Lung microvascular endothelial cell (primary cell): ENCODE results near the gene STK33. TPM values are rescaled to one million over a fixed set of nuclear protein-coding genes. Genes with fewer than 3 reads are reported as not detected.

Source experiments
- DNase-seq, 2 donors: peaks; one replicate each; pipeline versions ENCODE4 v3.0.0 to v3.0.0-alpha.2; 2010; ENCODE audit warnings: low read depth in 2 of 2
- total RNA-seq: library from RNA; depleted of rRNA; stranded (reverse); fragments of >200 nt; gene quantifications from 2 replicates; pipeline ENCODE4 v1.2.1, GENCODE V29; 2014

The STK33 gene
- total RNA-seq, 1 donor from 2014 or later, result 0.99 TPM

GRCh38 chr11:8375932-8376331 is 218.1 kb downstream of the STK33 start:
- no peak for DNase-seq

GRCh38 chr11:8375460-8375859 is 218.6 kb downstream of the STK33 start:
- no peak for DNase-seq

- DNase-seq, result no peak
Observed at GRCh38 chr11:8374716-8375115, 219.3 kb downstream of the STK33 start.

- no peak for DNase-seq
Observed at GRCh38 chr11:8373519-8374432, 220.3 kb downstream of the STK33 start.

GRCh38 chr11:8372641-8373381 is 221.2 kb downstream of the STK33 start:
- no peak for DNase-seq

GRCh38 chr11:8371516-8371884 is 222.5 kb downstream of the STK33 start:
- no peak for DNase-seq

- DNase-seq, result no peak
Observed at GRCh38 chr11:8370812-8371515, 223.1 kb downstream of the STK33 start.

- no peak for DNase-seq
Observed at GRCh38 chr11:8369592-8370205, 224.3 kb downstream of the STK33 start.

- DNase-seq, result no peak
Observed at GRCh38 chr11:8368772-8369171, 225.3 kb downstream of the STK33 start.

- no peak for DNase-seq
Observed at GRCh38 chr11:8368194-8368593, 225.8 kb downstream of the STK33 start.

GRCh38 chr11:8366316-8366715 is 227.7 kb downstream of the STK33 start:
- no peak for DNase-seq

GRCh38 chr11:8365216-8365941 is 228.6 kb downstream of the STK33 start:
- no peak for DNase-seq

- no peak for DNase-seq
Observed at GRCh38 chr11:8363921-8364320, 230.1 kb downstream of the STK33 start.

GRCh38 chr11:8362899-8363298 is 231.1 kb downstream of the STK33 start:
- DNase-seq, result no peak

- DNase-seq, result no peak
Observed at GRCh38 chr11:8362491-8362890, 231.5 kb downstream of the STK33 start.

- DNase-seq, result no peak
Observed at GRCh38 chr11:8361664-8362210, 232.3 kb downstream of the STK33 start.

- DNase-seq, result no peak
Observed at GRCh38 chr11:8361206-8361605, 232.8 kb downstream of the STK33 start.

- DNase-seq, result no peak
Observed at GRCh38 chr11:8360086-8360828, 233.8 kb downstream of the STK33 start.

- no peak for DNase-seq
Observed at GRCh38 chr11:8359521-8359920, 234.5 kb downstream of the STK33 start.
